ENCODE results near the gene SELP.
"Not testable (repeated sequence)": the region's sequence is repeated elsewhere in the genome, so short reads cannot be mapped to it uniquely, and the experiment has no call there.

The SELP gene

GRCh38 chr1:169630006-169630405 lies at the start of gene SELP:
TSS of gene SELP (minus strand) at chr1:169630124. CDS start at chr1:169630074, 50 bp downstream.
- DNase-seq (ENCODE audit: low spot score) = no peak

GRCh38 chr1:169679692-169680091 lies 49.8 kb upstream of the SELP start:
- DNase-seq (ENCODE audit: low spot score) = no peak

- DNase-seq (ENCODE audit: low spot score) = no peak
Observed at GRCh38 chr1:169676001-169676400, 46.1 kb upstream of the SELP start.

GRCh38 chr1:169670836-169671235 lies 40.9 kb upstream of the SELP start:
- no peak for DNase-seq (ENCODE audit: low spot score)

DNA sequence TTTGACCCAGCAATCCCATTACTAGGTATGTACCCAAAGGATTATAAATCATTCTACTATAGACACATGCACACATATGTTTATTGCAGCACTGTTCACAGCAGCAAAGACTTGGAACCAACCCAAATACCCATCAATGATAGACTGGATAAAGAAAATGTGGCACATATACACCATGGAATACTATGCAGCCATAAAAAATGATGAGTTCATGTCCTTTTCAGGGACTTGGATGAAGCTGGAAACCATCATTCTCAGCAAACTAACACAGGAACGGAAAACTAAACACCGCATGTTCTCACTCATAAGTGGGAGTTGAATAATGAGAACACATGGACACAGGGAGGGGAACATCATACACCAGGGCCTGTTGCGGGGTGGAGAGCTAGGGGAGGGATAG lies 40.3 kb upstream of the SELP start:
- DNase-seq (ENCODE audit: low spot score) = not testable (repeated sequence)

GRCh38 chr1:169667699-169668596 lies 38.0 kb upstream of the SELP start:
- DNase-seq (ENCODE audit: low spot score) = peak; percentile 25

DNA sequence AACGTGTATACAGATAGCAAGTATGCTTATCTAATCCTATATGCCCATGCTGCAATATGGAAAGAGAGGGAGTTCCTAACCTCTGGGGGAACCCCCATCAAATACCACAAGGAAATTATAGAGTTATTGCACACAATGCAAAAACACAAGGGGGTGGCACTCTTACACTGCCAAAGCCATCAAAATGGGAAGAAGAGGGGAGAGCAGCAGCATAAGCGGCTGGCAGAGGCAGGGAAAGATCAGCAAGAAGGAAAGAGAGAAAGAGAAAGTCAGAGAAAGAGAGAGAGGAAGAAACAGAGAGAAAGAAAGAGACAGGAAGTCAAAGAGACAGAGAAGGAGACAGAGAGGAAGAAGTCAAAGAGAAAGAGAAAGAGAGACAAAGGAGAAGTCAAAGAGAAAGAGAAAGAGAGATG lies 37.3 kb upstream of the SELP start:
- DNase-seq (ENCODE audit: low spot score) = peak; percentile 11

DNA sequence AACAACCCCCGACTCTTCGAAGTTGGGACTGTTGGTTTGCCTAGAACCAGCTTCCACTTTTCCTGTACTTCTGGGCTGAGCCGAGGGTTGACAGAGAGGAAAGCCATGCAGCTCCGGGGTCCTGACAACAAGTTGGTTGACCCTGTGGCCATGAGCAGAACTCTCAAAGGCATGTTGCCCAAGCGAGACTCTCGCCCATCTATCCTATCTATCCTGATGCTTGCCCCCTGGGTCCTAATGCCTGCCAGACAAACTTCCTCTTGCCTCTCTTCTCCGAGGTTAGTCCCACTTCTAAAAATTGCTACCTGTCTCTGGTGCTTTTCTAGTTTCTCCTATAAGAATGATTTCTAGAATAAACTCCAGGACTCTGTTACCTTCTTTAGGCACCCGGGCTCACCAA lies 32.8 kb upstream of the SELP start:
- DNase-seq (ENCODE audit: low spot score) = not testable (repeated sequence)

GRCh38 chr1:169661066-169661465 lies 31.1 kb upstream of the SELP start:
- not testable (repeated sequence) for DNase-seq (ENCODE audit: low spot score)

- DNase-seq (ENCODE audit: low spot score) = peak; percentile 41
Observed at GRCh38 chr1:169658777-169659176, 28.9 kb upstream of the SELP start.

GRCh38 chr1:169653873-169654272 lies 23.9 kb upstream of the SELP start:
- DNase-seq (ENCODE audit: low spot score) = no peak

- DNase-seq (ENCODE audit: low spot score) = no peak
Observed at GRCh38 chr1:169651035-169651434, 21.1 kb upstream of the SELP start.

DNA sequence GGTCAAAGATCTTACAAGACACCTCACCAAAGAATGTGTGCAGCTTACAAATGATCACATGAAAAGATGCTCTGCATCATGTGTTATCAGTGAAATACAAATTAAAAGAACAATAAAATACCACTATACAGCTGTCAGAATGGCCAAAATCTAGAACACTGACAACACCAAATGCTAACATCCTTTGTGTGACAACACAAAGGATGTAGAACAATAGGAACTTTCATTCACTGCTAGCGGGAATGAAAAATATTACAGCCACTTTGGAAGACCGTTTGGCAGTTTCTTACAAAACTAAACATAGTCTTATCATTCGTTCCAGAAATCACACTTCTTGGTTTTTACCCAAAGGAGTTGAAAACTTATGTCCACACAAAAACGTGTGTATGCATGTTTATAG lies 20.6 kb upstream of the SELP start:
- no peak for DNase-seq (ENCODE audit: low spot score)

DNA sequence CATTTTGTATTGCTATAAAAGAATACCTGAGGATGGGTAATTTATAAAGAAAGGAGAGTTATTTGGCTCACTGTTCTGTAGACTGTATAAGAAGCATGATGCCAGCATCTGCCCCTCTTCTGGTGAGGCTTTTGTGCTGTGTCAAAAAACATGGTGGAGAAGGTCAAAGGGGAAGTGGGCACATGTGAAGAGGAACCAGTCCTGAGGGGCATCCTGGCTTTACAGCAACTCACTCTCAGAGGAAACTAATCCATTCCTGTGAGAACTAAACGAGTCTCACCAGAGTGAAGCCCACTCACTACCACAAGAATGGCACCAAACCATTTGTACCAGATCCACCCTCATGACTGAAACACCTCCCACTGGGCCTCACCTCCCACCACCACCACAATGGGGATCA lies 18.8 kb upstream of the SELP start:
- no peak for DNase-seq (ENCODE audit: low spot score)

DNA sequence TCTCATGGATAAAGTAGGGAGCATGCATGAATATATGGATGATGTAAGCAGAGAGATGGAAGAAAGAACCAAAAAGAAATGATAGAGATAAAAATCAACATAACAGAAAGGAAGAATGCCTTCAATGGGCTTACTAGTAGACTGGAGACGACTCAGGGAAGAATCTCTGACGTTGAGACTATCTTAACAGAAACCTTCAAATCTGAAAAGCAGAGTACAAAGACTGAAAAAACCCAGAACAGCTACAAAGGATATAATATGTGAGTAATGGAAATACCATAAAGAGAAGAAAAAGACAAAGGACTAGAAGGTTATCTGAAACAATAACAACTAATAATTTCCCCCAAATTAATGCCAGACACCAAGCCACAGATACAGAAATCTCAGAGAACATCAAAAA lies 18.3 kb upstream of the SELP start:
- peak; percentile 7 for DNase-seq (ENCODE audit: low spot score)

GRCh38 chr1:169647512-169647911 lies 17.6 kb upstream of the SELP start:
- DNase-seq (ENCODE audit: low spot score) = no peak

- no peak for DNase-seq (ENCODE audit: low spot score)
Observed at GRCh38 chr1:169644297-169644696, 14.4 kb upstream of the SELP start.

DNA sequence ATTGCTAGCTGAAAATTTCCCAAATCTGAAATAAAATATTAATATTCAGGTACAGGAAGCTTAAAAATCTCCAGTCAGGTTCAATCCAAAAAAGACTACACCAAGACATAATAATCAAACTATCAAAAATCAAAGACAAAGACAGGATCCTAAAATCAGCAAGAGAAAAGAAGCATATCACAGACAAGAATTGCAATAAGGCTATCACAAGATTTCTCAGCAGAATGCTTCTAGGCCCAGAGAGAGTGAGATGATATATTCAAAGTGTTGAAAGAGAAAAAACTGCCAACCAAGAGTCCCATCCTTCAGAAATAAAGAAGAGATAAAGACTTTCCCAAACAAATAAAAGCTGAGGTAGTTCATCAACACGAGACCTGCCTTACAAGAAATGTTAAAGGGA lies 5.0 kb upstream of the SELP start:
- DNase-seq (ENCODE audit: low spot score) = no peak

DNA sequence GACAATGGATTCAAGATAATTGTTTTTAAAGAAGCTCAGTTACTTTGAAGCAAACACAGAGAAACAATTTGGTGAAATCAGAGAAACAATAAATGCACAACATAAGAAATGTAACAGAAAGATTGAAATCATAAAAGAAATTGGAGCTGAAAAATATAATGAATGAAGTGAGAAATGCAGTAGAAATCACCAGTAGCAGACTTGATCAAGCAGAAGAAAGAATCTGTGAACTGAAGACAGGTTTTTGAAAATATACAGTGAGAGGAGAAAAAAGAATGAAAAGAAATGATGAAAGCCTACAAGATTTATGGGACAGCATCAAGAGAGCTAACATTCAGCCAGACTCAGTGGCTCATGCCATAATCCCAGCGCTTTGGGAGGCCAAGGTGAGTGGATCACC lies 4.2 kb upstream of the SELP start:
- no peak for DNase-seq (ENCODE audit: low spot score)

DNA sequence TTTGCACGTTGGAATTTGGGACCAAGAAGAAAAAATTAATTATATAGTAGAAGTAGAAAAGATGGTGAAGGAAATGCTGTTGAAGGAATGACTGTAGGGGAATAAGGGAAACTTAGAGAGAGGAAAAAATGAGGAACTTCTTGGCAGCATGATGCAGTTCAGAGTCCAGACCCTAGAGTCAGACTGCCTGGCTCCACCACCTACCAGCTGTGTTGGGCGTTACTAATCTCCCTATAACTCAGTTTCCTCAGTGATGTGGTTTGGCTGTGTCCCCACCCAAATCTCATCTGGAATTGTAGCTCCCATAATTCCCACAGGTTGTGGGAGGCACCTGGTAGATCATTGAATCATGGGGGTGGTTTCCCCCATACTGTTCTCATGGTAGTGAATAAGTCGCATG lies 1.3 kb upstream of the SELP start:
- DNase-seq (ENCODE audit: low spot score) = no peak

DNA sequence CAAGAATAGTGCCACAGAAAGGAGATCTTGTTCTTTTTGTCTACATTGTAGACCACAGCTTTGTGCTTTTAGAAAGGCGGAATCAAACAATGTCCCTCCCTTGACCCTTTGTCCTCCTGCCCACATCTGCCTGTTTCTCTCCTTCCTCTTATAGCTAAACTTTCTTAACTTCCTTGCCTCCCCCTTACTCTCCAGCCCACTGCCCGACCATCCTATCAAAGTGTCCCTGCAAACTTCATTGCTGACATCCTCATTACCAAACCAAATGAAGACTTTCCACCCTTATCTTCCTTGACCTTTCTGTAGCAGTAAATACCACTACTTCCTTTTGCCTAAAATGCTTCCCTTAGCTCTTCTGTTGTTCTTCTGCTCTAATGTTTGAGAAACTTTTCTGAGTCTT lies 5.0 kb downstream of the SELP start:
- DNase-seq (ENCODE audit: low spot score) = no peak

GRCh38 chr1:169624122-169624521 lies 5.8 kb downstream of the SELP start:
- DNase-seq (ENCODE audit: low spot score) = no peak

- no peak for DNase-seq (ENCODE audit: low spot score)
Observed at GRCh38 chr1:169623132-169623926, 6.6 kb downstream of the SELP start.
